ENCODE results near the gene B3GALT6. TPM values are rescaled to one million over a fixed set of nuclear protein-coding genes. Genes with fewer than 3 reads are reported as not detected.

The B3GALT6 gene
- total RNA-seq, 2 donors from 2014 or later, result 24.8 to 31.5 TPM

- Histone ChIP-seq H3K9ac (ENCODE audit: extremely low read depth, low read length, poor library complexity, severe bottlenecking) (no peak overlapping the region), H3K4me3 (ENCODE audit: low read length) (no peak overlapping the region), H3K27me3 (ENCODE audit: control insufficient read depth, insufficient read depth, low read length, poor library complexity, severe bottlenecking) (no peaks in the 10 kb centered on the region), H3K27ac (ENCODE audit: low read depth, low read length) (no peak overlapping the region), H3K4me1 (ENCODE audit: control insufficient read depth, insufficient read depth, low read length) (no peaks in the 10 kb centered on the region), H3K36me3 (ENCODE audit: control insufficient read depth, insufficient read depth, low read length) (peaks cover 66% of the 10 kb centered on the region), H3K9me3 (ENCODE audit: control insufficient read depth, low read length) (no peaks in the 10 kb centered on the region)
- peaks cover 8% of the 10 kb centered on the region for H3K4me1 Mint-ChIP-seq
- no peaks in the 10 kb centered on the region for H3K9me3 Mint-ChIP-seq
- H3K36me3 Mint-ChIP-seq (ENCODE audit: low read depth), result peaks cover 65% of the 10 kb centered on the region
- H3K27ac Mint-ChIP-seq, result peak overlapping the region; percentile 90
- DNase-seq, result no peak
- peak overlapping the region; percentile 20 for H3K4me3 Mint-ChIP-seq
- WGBS, 2 experiments (ENCODE audit: insufficient coverage in 1 of 2, insufficient read length in 1 of 2), result 92 to 98% methylated on average over 12 to 27 of the region's 31 CpGs
- no peaks in the 10 kb centered on the region for H3K27me3 Mint-ChIP-seq (ENCODE audit: insufficient read depth)
- TF ChIP-seq, protein P1, sequence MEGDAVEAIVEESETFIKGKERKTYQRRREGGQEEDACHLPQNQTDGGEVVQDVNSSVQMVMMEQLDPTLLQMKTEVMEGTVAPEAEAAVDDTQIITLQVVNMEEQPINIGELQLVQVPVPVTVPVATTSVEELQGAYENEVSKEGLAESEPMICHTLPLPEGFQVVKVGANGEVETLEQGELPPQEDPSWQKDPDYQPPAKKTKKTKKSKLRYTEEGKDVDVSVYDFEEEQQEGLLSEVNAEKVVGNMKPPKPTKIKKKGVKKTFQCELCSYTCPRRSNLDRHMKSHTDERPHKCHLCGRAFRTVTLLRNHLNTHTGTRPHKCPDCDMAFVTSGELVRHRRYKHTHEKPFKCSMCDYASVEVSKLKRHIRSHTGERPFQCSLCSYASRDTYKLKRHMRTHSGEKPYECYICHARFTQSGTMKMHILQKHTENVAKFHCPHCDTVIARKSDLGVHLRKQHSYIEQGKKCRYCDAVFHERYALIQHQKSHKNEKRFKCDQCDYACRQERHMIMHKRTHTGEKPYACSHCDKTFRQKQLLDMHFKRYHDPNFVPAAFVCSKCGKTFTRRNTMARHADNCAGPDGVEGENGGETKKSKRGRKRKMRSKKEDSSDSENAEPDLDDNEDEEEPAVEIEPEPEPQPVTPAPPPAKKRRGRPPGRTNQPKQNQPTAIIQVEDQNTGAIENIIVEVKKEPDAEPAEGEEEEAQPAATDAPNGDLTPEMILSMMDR (conservative IDR thresholded peaks at IDR 0.05), result no peak
Measured at GRCh38 chr1:1256956-1257871, 25.2 kb downstream of the B3GALT6 start.

DNA sequence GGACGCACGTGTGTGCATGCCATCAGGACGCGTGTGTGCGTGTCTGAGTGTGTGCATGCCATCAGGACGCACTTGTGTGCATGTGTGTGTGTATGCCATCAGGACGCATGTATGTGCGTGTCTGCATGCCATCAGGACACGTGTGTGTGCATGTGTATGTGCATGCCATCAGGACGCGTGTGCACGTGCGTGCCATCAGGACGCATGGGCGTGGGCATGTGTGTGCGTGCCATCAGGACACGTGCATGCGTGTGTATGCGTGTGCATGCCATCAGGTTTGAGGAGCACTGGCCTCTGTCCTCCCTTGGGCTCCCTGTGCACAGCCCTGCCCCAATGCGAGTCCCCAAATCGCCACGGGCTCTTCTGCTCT lies 27.1 kb downstream of the B3GALT6 start:
- H3K36me3 Mint-ChIP-seq (ENCODE audit: low read depth), result peaks cover 59% of the 10 kb centered on the region
- DNase-seq, result no peak
- no peaks in the 10 kb centered on the region for H3K9me3 Mint-ChIP-seq
- no peak overlapping the region for H3K9ac ChIP-seq (ENCODE audit: extremely low read depth, low read length, poor library complexity, severe bottlenecking)
- no peak overlapping the region for H3K4me3 ChIP-seq (ENCODE audit: low read length)
- peaks cover 72% of the 10 kb centered on the region for H3K36me3 ChIP-seq (ENCODE audit: control insufficient read depth, insufficient read depth, low read length)
- TF ChIP-seq, protein P1 (conservative IDR thresholded peaks at IDR 0.05), result no peak
- peaks cover 8% of the 10 kb centered on the region for H3K4me1 Mint-ChIP-seq
- H3K4me1 ChIP-seq (ENCODE audit: control insufficient read depth, insufficient read depth, low read length), result no peaks in the 10 kb centered on the region
- WGBS, 2 experiments (ENCODE audit: insufficient coverage in 1 of 2, insufficient read length in 1 of 2), result 96 to 100% methylated on average over 22 of the region's 22 CpGs
- no peaks in the 10 kb centered on the region for H3K27me3 Mint-ChIP-seq (ENCODE audit: insufficient read depth)
- no peaks in the 10 kb centered on the region for H3K9me3 ChIP-seq (ENCODE audit: control insufficient read depth, low read length)
- no peak overlapping the region for H3K4me3 Mint-ChIP-seq
- H3K27ac ChIP-seq (ENCODE audit: low read depth, low read length), result no peak overlapping the region
- no peaks in the 10 kb centered on the region for H3K27me3 ChIP-seq (ENCODE audit: control insufficient read depth, insufficient read depth, low read length, poor library complexity, severe bottlenecking)
- no peak overlapping the region for H3K27ac Mint-ChIP-seq

- WGBS, 2 experiments (ENCODE audit: insufficient coverage in 1 of 2, insufficient read length in 1 of 2), result 95 to 96% methylated on average over 13 to 18 of the region's 18 CpGs
- no peaks in the 10 kb centered on the region for H3K9me3 Mint-ChIP-seq
- TF ChIP-seq, protein P1 (conservative IDR thresholded peaks at IDR 0.05), result no peak
- Histone ChIP-seq H3K9me3 (ENCODE audit: control insufficient read depth, low read length) (no peaks in the 10 kb centered on the region), H3K36me3 (ENCODE audit: control insufficient read depth, insufficient read depth, low read length) (peaks cover 75% of the 10 kb centered on the region), H3K4me3 (ENCODE audit: low read length) (no peak overlapping the region), H3K27me3 (ENCODE audit: control insufficient read depth, insufficient read depth, low read length, poor library complexity, severe bottlenecking) (no peaks in the 10 kb centered on the region), H3K27ac (ENCODE audit: low read depth, low read length) (no peak overlapping the region), H3K4me1 (ENCODE audit: control insufficient read depth, insufficient read depth, low read length) (no peaks in the 10 kb centered on the region), H3K9ac (ENCODE audit: extremely low read depth, low read length, poor library complexity, severe bottlenecking) (no peak overlapping the region)
- peaks cover 8% of the 10 kb centered on the region for H3K4me1 Mint-ChIP-seq
- peaks cover 64% of the 10 kb centered on the region for H3K36me3 Mint-ChIP-seq (ENCODE audit: low read depth)
- H3K27me3 Mint-ChIP-seq (ENCODE audit: insufficient read depth), result no peaks in the 10 kb centered on the region
- H3K4me3 Mint-ChIP-seq, result no peak overlapping the region
- DNase-seq, result no peak
- peak overlapping the region; percentile 26 for H3K27ac Mint-ChIP-seq
Measured at GRCh38 chr1:1259540-1259939, 27.5 kb downstream of the B3GALT6 start.

Data from endodermal cell (in vitro differentiated cells).